BLaER1 treated with 17β-estradiol and CSF1 and Interleukin-3, amounts not matched to agents 10 nM and 100 nM (cell line): ENCODE results near the gene POLRMT.
"Not testable (repeated sequence)": the region's sequence is repeated elsewhere in the genome, so short reads cannot be mapped to it uniquely, and the experiment has no call there.

ENCODE experiments used
- H3K27ac ChIP-seq, 11 experiments: shearing (Covaris generic); formaldehyde crosslinking; 2 replicates each; pipeline ENCODE4 v1.8.1; 2022
- H3K27me3 ChIP-seq, 11 experiments: shearing (Covaris generic); formaldehyde crosslinking; 2 replicates each; pipeline ENCODE4 v1.8.1; 2022
- H3K36me3 ChIP-seq, 11 experiments: shearing (Covaris generic); formaldehyde crosslinking; 2 replicates each; pipeline ENCODE4 v1.8.1; 2022
- H3K4me1 ChIP-seq, 10 experiments: shearing (Covaris generic); formaldehyde crosslinking; 2 replicates each; pipeline ENCODE4 v1.8.1; 2022
- H3K4me2 ChIP-seq, 11 experiments: shearing (Covaris generic); formaldehyde crosslinking; 2 replicates each; pipeline ENCODE4 v1.8.1; 2022
- H3K4me3 ChIP-seq, 10 experiments: shearing (Covaris generic); formaldehyde crosslinking; 2 replicates each; pipeline ENCODE4 v1.8.1; 2022
- H3K9ac ChIP-seq, 11 experiments: shearing (Covaris generic); formaldehyde crosslinking; 2 replicates each; pipeline ENCODE4 v1.8.1; 2022
- H3K9me3 ChIP-seq, 11 experiments: shearing (Covaris generic); formaldehyde crosslinking; replicated peaks in 1 of 11; 2 replicates each; pipeline ENCODE4 v1.8.1; 2022
- H4K20me1 ChIP-seq, 11 experiments: shearing (Covaris generic); formaldehyde crosslinking; 2 replicates each; pipeline ENCODE4 v1.8.1; 2022
- Cebpa-rat ChIP-seq, 11 experiments: shearing (Covaris generic); IDR thresholded peaks; 2 replicates each; pipeline ENCODE4 v1.8.1; 2022

Gene POLRMT

DNA sequence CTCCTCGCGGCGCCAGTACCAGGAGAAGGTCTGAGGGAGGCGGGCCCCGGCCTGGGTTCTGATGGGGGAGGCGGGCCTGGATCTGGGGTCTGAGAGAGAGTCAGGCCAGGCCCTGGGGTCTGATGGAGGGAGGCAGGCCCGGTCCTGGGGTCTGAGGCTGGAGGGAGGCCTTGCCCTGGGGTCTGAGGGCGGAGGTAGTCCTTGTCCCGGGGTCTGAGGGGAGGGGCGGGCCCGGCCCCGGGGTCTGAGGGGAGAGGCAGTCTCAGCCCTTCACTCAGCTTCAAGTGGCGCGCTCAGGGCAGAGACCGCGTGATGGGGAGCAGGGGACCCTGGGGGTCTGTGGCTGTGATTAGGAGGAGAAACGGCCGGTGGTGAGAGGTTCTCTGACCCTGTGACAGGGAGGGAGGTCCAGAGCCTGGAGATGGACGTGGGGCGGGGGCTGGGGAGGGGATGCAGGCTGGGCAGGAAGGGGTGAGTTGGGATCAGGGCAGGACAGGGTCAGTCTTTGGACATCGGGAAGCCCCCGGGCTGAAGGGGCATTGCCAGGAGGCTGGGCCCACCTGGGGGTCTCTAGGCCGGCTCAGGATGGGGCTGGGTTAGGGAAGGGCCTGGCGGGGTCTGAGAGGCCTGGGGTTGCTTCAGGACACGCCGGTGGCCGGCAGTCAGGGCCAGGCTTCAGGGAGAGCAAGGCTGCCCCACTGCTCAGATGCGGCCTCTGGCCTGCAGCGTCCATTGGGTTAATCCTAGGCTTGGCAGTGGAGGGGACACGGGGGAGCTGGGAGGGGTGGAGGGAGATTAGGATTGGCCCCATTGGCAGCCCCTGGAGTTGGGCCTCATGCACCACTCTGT, 25.0 kb downstream of the POLRMT start:
- Histone ChIP-seq H3K4me1 (peaks cover 48 to 60% (median 58%) of the 10 kb centered on the region in 10 experiments), H3K9me3 (peaks cover 0 to under 1% (median 0%) of the 10 kb centered on the region in 11 experiments; a peak in 2 of 22 replicates), H3K36me3 (peaks cover 0 to 5% (median 0%) of the 10 kb centered on the region in 11 experiments; a peak in 4 of 22 replicates), H3K27me3 (no peaks in the 10 kb centered on the region), H3K4me3 (peak overlapping the region in 1 of 10 experiments; percentile 4; a peak in 1 of 20 replicates), H3K9ac (peak overlapping the region; percentile 37 to 74 (median 54); a peak in 19 of 22 replicates), H3K4me2 (peak overlapping the region; percentile 82 to 98 (median 92)), H3K27ac (peak overlapping the region; percentile 37 to 81 (median 62)), H4K20me1 (peaks cover 0 to 10% (median 0%) of the 10 kb centered on the region in 11 experiments; a peak in 3 of 22 replicates)
- TF ChIP-seq Cebpa-rat (IDR thresholded peaks at IDR 0.05) = no peak

DNA sequence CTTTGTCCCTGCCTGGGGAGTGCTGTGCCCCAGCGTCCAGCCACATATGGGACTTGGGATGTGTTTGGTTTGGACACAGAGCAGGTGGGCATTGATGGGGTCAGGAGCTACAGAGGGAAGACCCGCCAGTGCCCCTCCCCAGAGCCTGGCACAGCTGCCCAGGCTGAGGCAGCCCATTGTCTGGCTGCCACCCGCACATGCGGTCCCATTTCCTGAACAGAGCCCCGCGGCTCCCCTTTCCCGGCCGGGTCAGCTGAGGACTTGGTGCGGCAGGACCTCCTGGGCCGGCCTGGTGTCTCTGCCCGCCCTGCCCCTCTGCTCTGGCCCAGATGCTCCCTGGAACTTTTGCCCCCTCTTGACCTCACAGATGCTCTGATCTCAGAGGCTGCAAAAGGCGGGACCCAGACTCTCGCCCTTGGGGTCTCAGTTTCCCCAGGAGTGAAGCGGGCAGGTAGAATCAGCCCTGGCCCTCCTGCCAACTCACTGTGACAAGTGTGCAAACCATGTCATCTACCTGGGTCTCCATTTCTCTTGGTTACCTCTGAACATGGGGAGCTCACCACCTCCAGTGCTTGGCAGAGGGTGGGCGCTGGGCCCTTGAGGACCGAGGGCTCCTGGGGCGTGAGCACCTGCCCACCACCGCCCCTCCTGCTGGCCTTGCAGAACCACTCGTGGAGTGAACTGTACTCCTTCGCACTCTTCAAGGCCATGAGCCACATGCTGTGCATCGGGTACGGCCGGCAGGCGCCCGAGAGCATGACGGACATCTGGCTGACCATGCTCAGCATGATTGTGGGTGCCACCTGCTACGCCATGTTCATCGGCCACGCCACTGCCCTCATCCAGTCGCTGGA, 25.8 kb downstream of the POLRMT start:
- peak overlapping the region in 2 of 11 experiments; percentile 73 to 75; a peak in 4 of 22 replicates for H3K27ac ChIP-seq
- peaks cover 0 to 10% (median 0%) of the 10 kb centered on the region in 11 experiments; a peak in 4 of 22 replicates for H4K20me1 ChIP-seq
- peak overlapping the region in 3 of 11 experiments; percentile 33 to 54 (median 51); a peak in 4 of 22 replicates for H3K9ac ChIP-seq
- peaks cover 48 to 53% (median 52%) of the 10 kb centered on the region in 10 experiments for H3K4me1 ChIP-seq
- peak overlapping the region in 9 of 11 experiments; percentile 82 to 98 (median 92); a peak in 8 of 22 replicates for H3K4me2 ChIP-seq
- peaks cover 0 to 9% (median 2%) of the 10 kb centered on the region in 11 experiments; a peak in 9 of 22 replicates for H3K9me3 ChIP-seq
- H3K36me3 ChIP-seq = no peaks in the 10 kb centered on the region
- H3K27me3 ChIP-seq = no peaks in the 10 kb centered on the region
- H3K4me3 ChIP-seq = no peak overlapping the region
- no peak for TF ChIP-seq Cebpa-rat (IDR thresholded peaks at IDR 0.05)

DNA sequence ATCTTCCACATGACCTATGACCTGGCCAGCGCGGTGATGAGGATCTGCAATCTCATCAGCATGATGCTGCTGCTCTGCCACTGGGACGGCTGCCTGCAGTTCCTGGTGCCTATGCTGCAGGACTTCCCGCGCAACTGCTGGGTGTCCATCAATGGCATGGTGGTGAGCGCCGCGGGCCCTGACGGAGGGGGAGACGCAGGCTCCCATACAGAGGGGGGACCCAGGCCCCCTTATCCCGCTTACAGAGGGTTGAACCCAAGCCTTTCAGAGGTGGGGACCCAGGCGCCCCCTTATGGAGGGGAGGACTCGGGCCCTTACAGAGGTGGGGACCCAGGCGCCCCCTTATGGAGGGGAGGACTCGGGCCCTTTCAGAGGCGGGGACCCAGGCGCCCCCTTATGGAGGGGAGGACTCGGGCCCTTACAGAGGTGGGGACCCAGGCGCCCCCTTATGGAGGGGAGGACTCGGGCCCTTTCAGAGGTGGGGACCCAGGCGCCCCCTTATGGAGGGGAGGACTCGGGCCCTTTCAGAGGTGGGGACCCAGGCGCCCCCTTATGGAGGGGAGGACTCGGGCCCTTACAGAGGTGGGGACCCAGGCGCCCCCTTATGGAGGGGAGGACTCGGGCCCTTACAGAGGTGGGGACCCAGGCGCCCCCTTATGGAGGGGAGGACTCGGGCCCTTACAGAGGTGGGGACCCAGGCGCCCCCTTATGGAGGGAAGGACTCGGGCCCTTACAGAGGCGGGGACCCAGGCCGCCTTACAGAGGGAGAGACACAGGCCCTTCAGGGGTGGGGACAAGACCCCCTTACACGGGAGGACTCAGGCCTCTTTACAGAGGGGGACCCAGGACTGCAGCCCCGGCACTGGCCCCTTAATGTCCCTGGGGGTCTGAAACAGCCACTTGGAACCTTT, 28.0 kb downstream of the POLRMT start:
- peaks cover 0 to 10% (median 0%) of the 10 kb centered on the region in 11 experiments; a peak in 4 of 22 replicates for H4K20me1 ChIP-seq
- H3K4me3 ChIP-seq, H3K27me3 ChIP-seq, H3K36me3 ChIP-seq, H3K4me2 ChIP-seq, H3K27ac ChIP-seq, H3K9ac ChIP-seq: not testable (repeated sequence)
- peaks cover 28 to 33% (median 32%) of the 10 kb centered on the region in 10 experiments for H3K4me1 ChIP-seq
- H3K9me3 ChIP-seq = peaks cover 10 to 26% (median 15%) of the 10 kb centered on the region in 11 experiments; a peak in 21 of 22 replicates

DNA sequence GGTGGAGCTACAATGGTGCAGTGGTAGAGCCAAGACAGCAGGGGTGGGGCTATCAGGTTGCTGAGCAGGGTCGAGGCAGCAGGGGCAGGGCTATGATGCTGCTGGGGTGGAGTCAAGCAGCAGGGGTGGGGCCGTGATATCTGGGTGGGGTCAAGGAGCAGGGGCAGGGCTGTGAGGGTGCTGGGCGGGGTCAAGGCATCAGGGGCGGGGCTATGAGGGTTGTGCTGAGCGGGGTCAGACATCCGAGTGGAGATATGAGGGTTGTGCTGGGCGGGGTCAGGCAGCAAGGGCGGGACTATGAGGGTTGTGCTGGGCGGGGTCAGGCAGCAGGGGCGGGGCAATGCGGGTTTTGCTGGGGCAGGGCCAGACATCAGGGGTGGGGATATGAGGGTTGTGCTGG, 29.0 kb downstream of the POLRMT start:
- peaks cover 19 to 24% (median 23%) of the 10 kb centered on the region in 10 experiments for H3K4me1 ChIP-seq
- H3K36me3 ChIP-seq = no peaks in the 10 kb centered on the region
- no peaks in the 10 kb centered on the region for H3K27me3 ChIP-seq
- no peak overlapping the region for H3K4me3 ChIP-seq
- H3K4me2 ChIP-seq = no peak overlapping the region
- no peak overlapping the region for H3K9ac ChIP-seq
- no peak overlapping the region for H3K27ac ChIP-seq
- H3K9me3 ChIP-seq = peaks cover 10 to 26% (median 15%) of the 10 kb centered on the region in 11 experiments; a peak in 21 of 22 replicates
- no peak for TF ChIP-seq Cebpa-rat (IDR thresholded peaks at IDR 0.05)
- H4K20me1 ChIP-seq = peaks cover 0 to 3% (median 0%) of the 10 kb centered on the region in 11 experiments; a peak in 2 of 22 replicates

DNA sequence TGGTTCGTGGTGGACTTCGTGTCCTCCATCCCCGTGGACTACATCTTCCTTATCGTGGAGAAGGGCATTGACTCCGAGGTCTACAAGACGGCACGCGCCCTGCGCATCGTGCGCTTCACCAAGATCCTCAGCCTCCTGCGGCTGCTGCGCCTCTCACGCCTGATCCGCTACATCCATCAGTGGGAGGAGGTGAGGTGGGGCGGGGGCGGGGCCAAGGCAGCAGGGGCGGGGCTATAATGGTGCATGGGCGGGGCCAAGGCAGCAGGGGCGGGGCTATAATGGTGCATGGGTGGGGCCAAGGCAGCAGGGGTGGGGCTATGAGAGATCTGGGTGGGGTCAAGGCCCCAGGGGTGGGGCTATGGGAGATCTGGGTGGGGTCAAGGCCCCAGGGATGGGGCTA, 29.6 kb downstream of the POLRMT start:
- peaks cover 13 to 18% (median 17%) of the 10 kb centered on the region in 10 experiments for H3K4me1 ChIP-seq
- not testable (repeated sequence) for H3K27ac ChIP-seq, H3K4me2 ChIP-seq

DNA sequence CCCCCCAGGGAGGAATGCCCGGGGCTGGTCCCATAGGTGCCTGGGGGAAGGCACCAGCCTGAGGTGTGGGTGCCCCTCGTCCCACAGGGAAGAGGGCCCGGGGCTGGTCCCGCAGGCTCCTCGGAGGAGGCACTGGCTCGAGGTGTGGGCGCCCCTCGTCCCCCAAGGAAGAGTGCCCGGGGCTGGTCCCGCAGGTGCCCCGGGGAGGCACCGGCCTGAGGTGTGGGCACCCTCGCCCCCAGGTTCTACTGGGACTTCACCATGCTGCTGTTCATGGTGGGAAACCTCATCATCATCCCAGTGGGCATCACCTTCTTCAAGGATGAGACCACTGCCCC, 30.1 kb downstream of the POLRMT start:
- not testable (repeated sequence) for H3K4me3 ChIP-seq, H4K20me1 ChIP-seq, H3K27me3 ChIP-seq, H3K9ac ChIP-seq, H3K4me2 ChIP-seq, H3K36me3 ChIP-seq, H3K27ac ChIP-seq
- H3K9me3 ChIP-seq = peaks cover 10 to 26% (median 15%) of the 10 kb centered on the region in 11 experiments; a peak in 21 of 22 replicates
- peaks cover 8 to 13% (median 12%) of the 10 kb centered on the region in 10 experiments; a peak in 18 of 20 replicates for H3K4me1 ChIP-seq

More for the DNA sequence above, 29.6 kb downstream of the POLRMT start:
- H3K9me3 ChIP-seq = peaks cover 10 to 26% (median 15%) of the 10 kb centered on the region in 11 experiments; a peak in 21 of 22 replicates
- H4K20me1 ChIP-seq, H3K36me3 ChIP-seq, H3K27me3 ChIP-seq, H3K9ac ChIP-seq, H3K4me3 ChIP-seq: not testable (repeated sequence)

DNA sequence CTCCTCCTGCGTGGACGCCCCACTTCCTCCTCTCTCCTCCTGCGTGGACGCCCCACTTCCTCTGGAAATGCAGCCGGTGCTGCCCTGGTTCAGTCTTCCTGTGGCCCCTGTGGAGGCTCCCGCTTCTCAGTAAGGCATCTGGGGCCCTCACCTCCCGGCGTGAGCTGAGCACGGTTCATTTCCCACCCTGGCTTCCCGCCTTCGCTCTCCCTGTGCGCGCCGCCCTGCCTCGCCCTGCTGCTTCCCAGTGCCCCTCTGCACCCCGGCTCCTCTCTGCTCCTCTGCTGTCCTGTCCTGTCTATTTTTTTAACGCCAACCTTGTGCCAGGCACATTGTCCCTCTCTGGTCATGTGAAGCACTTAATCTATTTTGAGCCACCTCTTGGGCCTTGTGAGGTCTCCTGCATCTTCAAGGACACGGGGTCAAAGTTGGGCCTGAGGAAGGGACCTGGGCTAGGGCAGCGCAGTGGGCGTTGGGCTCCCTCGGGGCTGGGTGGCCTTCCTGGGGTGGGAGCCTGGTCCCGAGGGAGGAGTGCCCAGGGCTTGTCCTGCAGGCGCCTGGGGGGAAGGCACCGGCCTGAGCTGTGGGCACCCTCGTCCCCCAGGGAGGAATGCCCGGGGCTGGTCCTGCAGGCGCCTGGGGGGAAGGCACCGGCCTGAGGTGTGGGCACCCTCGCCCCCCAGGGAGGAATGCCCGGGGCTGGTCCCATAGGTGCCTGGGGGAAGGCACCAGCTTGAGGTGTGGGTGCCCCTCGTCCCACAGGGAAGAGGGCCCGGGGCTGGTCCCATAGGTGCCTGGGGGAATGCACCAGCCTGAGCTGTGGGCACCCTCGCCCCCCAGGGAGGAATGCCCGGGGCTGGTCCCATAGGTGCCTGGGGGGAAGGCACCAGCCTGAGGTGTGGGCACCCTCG, 30.7 kb downstream of the POLRMT start:
- Histone ChIP-seq H3K27ac (no peak overlapping the region), H3K4me3 (no peak overlapping the region), H3K27me3 (no peaks in the 10 kb centered on the region), H3K36me3 (no peaks in the 10 kb centered on the region), H4K20me1 (no peaks in the 10 kb centered on the region; a peak in 1 of 22 replicates), H3K4me1 (peaks cover 3 to 10% (median 5%) of the 10 kb centered on the region in 10 experiments; a peak in 15 of 20 replicates), H3K9me3 (peaks cover 10 to 30% (median 15%) of the 10 kb centered on the region in 11 experiments; a peak in 21 of 22 replicates), H3K9ac (no peak overlapping the region), H3K4me2 (no peak overlapping the region)
- TF ChIP-seq Cebpa-rat (IDR thresholded peaks at IDR 0.05) = no peak
